K562 (cell line): Measurements from ENCODE around the gene DAAM1. TPM values are rescaled to one million over a fixed set of nuclear protein-coding genes. Genes with fewer than 3 reads are reported as not detected.

Source experiments
- ATAC-seq: fragments of 200-7000 bp; cut with Tn5 transposase; 3 replicates; pipeline ENCODE4 v1.9.1; 2020; ENCODE audit warnings: moderate library complexity
- BruUV-seq: library from RNA; stranded (reverse); fragments of 400-500 nt; replicated peaks from 2 replicates; lab custom pipeline; 2021; lab: Mats Ljungman, UMichigan
- CTCF ChIA-PET: fragments of 300-600 bp; formaldehyde crosslinking; extraction: SDS; loops from one replicate; lab custom pipeline; 2021; ENCODE audit warnings: low intra/inter-chr PET ratio; lab: Yijun Ruan, JAX
- POLR2A ChIA-PET: fragments of 300-600, 350-650 bp; sonication (Branson Sonifier 250); formaldehyde crosslinking; extraction: SDS; loops from one replicate; lab custom pipeline; 2021; ENCODE audit warnings: antibody characterized with exemption, inconsistent platforms; lab: Yijun Ruan, JAX
- DNase-seq, 4 experiments: peaks; one replicate each; pipeline versions ENCODE4 v3.0.0 to v3.0.0-alpha.2; 2011 to 2018; ENCODE audit warnings: low spot score in 3 of 4, mixed read lengths in 3 of 4; ENCODE audit errors: extremely low read depth in 1 of 4
- FAIRE-seq: peaks from 2 replicates; lab custom pipeline; 2011; peaks lifted over from hg19 to GRCh38; lab: Jason Lieb, UNC
- H2AFZ ChIP-seq: 2 replicates; pipeline ENCODE4 v1.6.0; 2011; ENCODE audit warnings: low read depth, low read length, control low read depth, inconsistent platforms
- H3K27ac ChIP-seq: fragments of 200-600 bp; 3 replicates; pipeline ENCODE4 v1.8.0; 2011; ENCODE audit warnings: low read depth, mild to moderate bottlenecking, control low read depth, inconsistent platforms, low read length, moderate library complexity, mixed read lengths; ENCODE audit errors: extremely low read depth
- H3K27me3 ChIP-seq, 2 experiments: fragments of 300-600 bp in 1 of 2; 2 replicates in 1 of 2; 3 replicates in 1 of 2; pipeline versions ENCODE4 v1.6.0 to v1.8.0; 2011; ENCODE audit warnings: inconsistent platforms in 2 of 2, low read length in 2 of 2, mild to moderate bottlenecking in 1 of 2, mixed read lengths in 1 of 2, moderate library complexity in 1 of 2; ENCODE audit not compliant: control insufficient read depth in 2 of 2, insufficient read depth in 2 of 2
- H3K36me3 ChIP-seq: fragments of 300-600 bp; 3 replicates; pipeline ENCODE4 v1.8.0; 2011; ENCODE audit warnings: mild to moderate bottlenecking, low read length, inconsistent platforms; ENCODE audit not compliant: control insufficient read depth, insufficient read depth
- H3K4me1 ChIP-seq, 2 experiments: fragments of 200-600 bp in 1 of 2; replicated peaks in 1 of 2; 2 replicates in 1 of 2; 3 replicates in 1 of 2; pipeline versions ENCODE4 v1.5.1 to v1.8.0; 2011; ENCODE audit warnings: inconsistent platforms in 2 of 2, low read length in 2 of 2, mild to moderate bottlenecking in 1 of 2, mixed read lengths in 1 of 2, moderate library complexity in 1 of 2; ENCODE audit not compliant: control insufficient read depth in 2 of 2, insufficient read depth in 2 of 2
- H3K4me2 ChIP-seq: 2 replicates; pipeline ENCODE4 v1.6.1; 2011; ENCODE audit warnings: low read length, control low read depth, inconsistent platforms, mixed read lengths; ENCODE audit not compliant: insufficient read depth
- H3K4me3 ChIP-seq: fragments of 200-600 bp; sonication (generic), shearing (Covaris generic); 2 replicates; pipeline ENCODE4 v1.5.1; 2016; ENCODE audit warnings: control low read depth, inconsistent platforms
- H3K79me2 ChIP-seq: fragments of 200-600 bp; 3 replicates; pipeline ENCODE4 v1.8.0; 2011; ENCODE audit warnings: low read length, inconsistent platforms; ENCODE audit not compliant: control insufficient read depth, insufficient read depth
- H3K9ac ChIP-seq, 2 experiments: 2 replicates each; pipeline versions ENCODE4 v1.6.0 to v1.6.1; 2011; ENCODE audit warnings: low read depth in 2 of 2, low read length in 2 of 2, control low read depth in 1 of 2, inconsistent platforms in 1 of 2, mild to moderate bottlenecking in 1 of 2, mixed read lengths in 1 of 2; ENCODE audit not compliant: insufficient read depth in 1 of 2
- H3K9me1 ChIP-seq: one replicate; pipeline ENCODE4 v1.6.0; 2011; ENCODE audit warnings: inconsistent platforms, mild to moderate bottlenecking, low read length, moderate library complexity; ENCODE audit not compliant: control insufficient read depth, insufficient read depth
- H3K9me3 ChIP-seq: replicated peaks from 2 replicates; pipeline ENCODE4 v1.5.1; 2011; ENCODE audit warnings: low read depth, low read length, inconsistent platforms; ENCODE audit not compliant: control insufficient read depth, insufficient read depth
- H4K20me1 ChIP-seq: replicated peaks from 2 replicates; pipeline ENCODE4 v1.6.1; 2011; ENCODE audit warnings: low read length, inconsistent platforms, mixed read lengths; ENCODE audit not compliant: control insufficient read depth, insufficient read depth
- TAF9B ChIP-seq: fragments of 450-650 bp; IDR thresholded peaks from 2 replicates; pipeline ENCODE4 v1.6.1; 2018; ENCODE audit warnings: mild to moderate bottlenecking; ENCODE audit not compliant: partially characterized antibody
- ZBTB40 ChIP-seq, 2 experiments: fragments of 450-650 bp in 1 of 2; sonication (generic) in 1 of 2; formaldehyde crosslinking in 1 of 2; IDR thresholded peaks; 2 replicates each; pipeline versions ENCODE4 v1.7.1 to v1.9.0; 2016 to 2022; ENCODE audit warnings: inconsistent platforms in 1 of 2, mild to moderate bottlenecking in 1 of 2, missing genetic modification reagents in 1 of 2
- WGBS: fragments of 100-300 bp; shearing (Covaris generic); methylation state at CpG from one replicate; pipeline ENCODE4 v1.1.6; 2016; ENCODE audit warnings: low coverage, mixed read lengths; ENCODE audit not compliant: insufficient coverage; ENCODE audit errors: missing lambda C conversion rate; 5-methylcytosine and 5-hydroxymethylcytosine counted together
- in situ Hi-C: fragments of 300-500 bp; cut with MboI; formaldehyde crosslinking; loops from 4 replicates; pipeline ENCODE4 v1.15.0; 2018; ENCODE audit warnings: inconsistent platforms, mixed read lengths
- intact Hi-C: fragments of 100-400 bp; cut with micrococcal nuclease; formaldehyde crosslinking; loops from 2 replicates; pipeline ENCODE4 v1.14.2; 2022
- polyA plus RNA-seq, 8 experiments: library from polyadenylated mRNA; depleted of rRNA in 4 of 8; stranded (reverse) in 5 of 8; unstranded in 3 of 8; fragments of >200 nt; fragmentation: Nextera tagmentation in 2 of 8; fragmentation: Illumina TruSeq in 1 of 8; extraction: Ambion mirVana in 2 of 8; extraction: Trizol in 1 of 8; gene quantifications; 2 replicates each; pipeline versions ENCODE4 v1.2.1 to v1.2.3, GENCODE V29; 2011 to 2014; ENCODE audit warnings: inconsistent platforms in 1 of 8, missing spikeins in 1 of 8
- total RNA-seq, 7 experiments: library from RNA; depleted of rRNA in 6 of 7; stranded (reverse); fragments of >200 nt in 6 of 7; fragmentation: Illumina TruSeq in 2 of 7; extraction: Trizol in 2 of 7; gene quantifications; 2 replicates each; pipeline versions ENCODE4 v1.2.1 to v1.2.3, GENCODE V29; 2011 to 2021; ENCODE audit warnings: low replicate concordance in 1 of 7

DAAM1 gene
- total and polyA plus RNA-seq, 9 of the 15 experiments (the other 6 are each of a cell fraction or from before 2014, with no cell fraction given) = 3.6 to 11.6 (median 6.7) TPM

- CTCF ChIA-PET = no interaction called here
- BruUV-seq = no TSS peak
- no peaks in the 10 kb centered on the region for H3K36me3 ChIP-seq
- H3K9me3 ChIP-seq = no peaks in the 10 kb centered on the region
- no peak overlapping the region for H3K4me2 ChIP-seq
- H4K20me1 ChIP-seq = no peaks in the 10 kb centered on the region
- H3K79me2 ChIP-seq = no peaks in the 10 kb centered on the region
- H3K4me1 ChIP-seq = peaks cover 0 to 12% of the 10 kb centered on the region in 2 experiments; a peak in 3 of 5 replicates
- ATAC-seq = no peak
- no peaks in the 10 kb centered on the region for H3K27me3 ChIP-seq
- no peak overlapping the region for H3K27ac ChIP-seq
- TF ChIP-seq ZBTB40 (IDR thresholded peaks at IDR 0.05) = peak; percentile 89
- peak; percentile 63; the same call in 1 of the 2 replicates for TF ChIP-seq ZBTB40 (CRISPR knock-in tag; IDR thresholded peaks at IDR 0.05)
- no peak for TF ChIP-seq TAF9B
- POLR2A ChIA-PET = no interaction called here
- intact Hi-C loops (no loop called here), in situ Hi-C loops (no loop called here)
- no peak overlapping the region for H3K4me3 ChIP-seq
- no peak for FAIRE-seq
- 48% methylated on average over 5 of the region's 5 CpGs for WGBS
- no peak for DNase-seq
- peak overlapping the region; percentile 44; the same call in 1 of the 2 replicates for H2AFZ ChIP-seq
- no peak overlapping the region for H3K9ac ChIP-seq
- no peaks in the 10 kb centered on the region for H3K9me1 ChIP-seq
Observed at GRCh38 chr14:59182641-59183040, 5.8 kb upstream of the DAAM1 start.
